ENCODE measurements around the gene SPATA16. TPM values are rescaled to one million over a fixed set of nuclear protein-coding genes. Genes with fewer than 3 reads are reported as not detected.

SPATA16 gene
- total and polyA plus RNA-seq, 7 donors = not detected

DNA sequence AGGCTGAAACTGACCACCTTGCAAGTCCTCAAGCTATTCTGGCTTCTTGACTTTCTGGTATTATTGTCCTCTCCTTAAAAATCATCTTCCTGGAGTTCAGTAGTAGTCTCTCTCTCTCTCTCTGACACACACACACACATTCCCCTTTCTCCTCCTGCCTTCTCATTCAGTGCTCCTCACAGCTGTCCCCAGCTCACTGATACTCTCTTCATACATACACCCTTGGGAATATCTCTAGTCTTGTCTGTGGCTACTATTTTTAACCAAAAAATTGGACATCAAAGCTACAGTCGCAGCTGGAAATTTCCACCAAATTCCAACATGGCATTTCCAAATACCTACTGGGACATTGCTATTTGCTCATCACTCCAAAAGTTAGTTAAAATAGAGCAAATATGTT lies 211.6 kb downstream of the SPATA16 start:
- Histone ChIP-seq H3K4me1 (no peaks in the 10 kb centered on the region), H3K36me3 (ENCODE audit: insufficient read depth in 1 of 2, low read depth in 1 of 2) (no peaks in the 10 kb centered on the region), H3K27ac (no peak overlapping the region), H3K4me3 (no peak overlapping the region), H3K9me3 (no peaks in the 10 kb centered on the region), H3K27me3 (ENCODE audit: insufficient read depth in 3 of 3, low read length in 2 of 3) (no peaks in the 10 kb centered on the region)
- DNase-seq = no peak
- TF ChIP-seq, protein P1, sequence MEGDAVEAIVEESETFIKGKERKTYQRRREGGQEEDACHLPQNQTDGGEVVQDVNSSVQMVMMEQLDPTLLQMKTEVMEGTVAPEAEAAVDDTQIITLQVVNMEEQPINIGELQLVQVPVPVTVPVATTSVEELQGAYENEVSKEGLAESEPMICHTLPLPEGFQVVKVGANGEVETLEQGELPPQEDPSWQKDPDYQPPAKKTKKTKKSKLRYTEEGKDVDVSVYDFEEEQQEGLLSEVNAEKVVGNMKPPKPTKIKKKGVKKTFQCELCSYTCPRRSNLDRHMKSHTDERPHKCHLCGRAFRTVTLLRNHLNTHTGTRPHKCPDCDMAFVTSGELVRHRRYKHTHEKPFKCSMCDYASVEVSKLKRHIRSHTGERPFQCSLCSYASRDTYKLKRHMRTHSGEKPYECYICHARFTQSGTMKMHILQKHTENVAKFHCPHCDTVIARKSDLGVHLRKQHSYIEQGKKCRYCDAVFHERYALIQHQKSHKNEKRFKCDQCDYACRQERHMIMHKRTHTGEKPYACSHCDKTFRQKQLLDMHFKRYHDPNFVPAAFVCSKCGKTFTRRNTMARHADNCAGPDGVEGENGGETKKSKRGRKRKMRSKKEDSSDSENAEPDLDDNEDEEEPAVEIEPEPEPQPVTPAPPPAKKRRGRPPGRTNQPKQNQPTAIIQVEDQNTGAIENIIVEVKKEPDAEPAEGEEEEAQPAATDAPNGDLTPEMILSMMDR (IDR thresholded peaks at IDR 0.05) = no peak
- intact Hi-C loops (cut with DNase I) = no loop called here
- no peak for ATAC-seq
- 15 to 21% (median 19%) methylated on average over 1 of the region's 1 CpG for WGBS, 3 donors

DNA sequence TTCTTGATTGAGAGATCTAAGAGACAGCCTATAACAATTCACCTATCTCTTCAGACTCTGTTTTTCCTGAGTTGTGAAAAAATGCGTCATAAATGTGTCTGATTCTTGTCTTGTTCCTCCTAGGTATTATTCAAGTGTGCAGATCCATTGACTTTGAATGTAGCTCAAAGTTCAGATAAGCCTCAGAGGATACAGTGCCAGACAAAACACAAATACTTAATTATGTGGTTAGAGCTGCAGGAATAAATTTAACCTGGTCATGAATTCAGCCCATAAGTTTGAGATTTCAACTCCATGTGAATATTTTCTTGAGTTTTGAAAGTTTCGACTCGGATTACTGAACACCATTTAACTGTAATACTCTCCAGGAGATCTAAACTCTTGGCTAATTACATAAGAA lies 216.5 kb downstream of the SPATA16 start:
- no peak overlapping the region for H3K4me3 ChIP-seq
- H3K9me3 ChIP-seq = no peaks in the 10 kb centered on the region
- TF ChIP-seq, protein P1 (IDR thresholded peaks at IDR 0.05) = no peak
- WGBS, 3 donors = 92 to 94% (median 93%) methylated on average over 3 of the region's 3 CpGs
- H3K27me3 ChIP-seq (ENCODE audit: insufficient read depth in 3 of 3, low read length in 2 of 3) = no peaks in the 10 kb centered on the region
- ATAC-seq (no peak), DNase-seq (no peak)
- H3K27ac ChIP-seq = no peak overlapping the region
- no peaks in the 10 kb centered on the region for H3K4me1 ChIP-seq
- no peaks in the 10 kb centered on the region for H3K36me3 ChIP-seq (ENCODE audit: insufficient read depth in 1 of 2, low read depth in 1 of 2)
- intact Hi-C loops (cut with DNase I) = no loop called here

DNA sequence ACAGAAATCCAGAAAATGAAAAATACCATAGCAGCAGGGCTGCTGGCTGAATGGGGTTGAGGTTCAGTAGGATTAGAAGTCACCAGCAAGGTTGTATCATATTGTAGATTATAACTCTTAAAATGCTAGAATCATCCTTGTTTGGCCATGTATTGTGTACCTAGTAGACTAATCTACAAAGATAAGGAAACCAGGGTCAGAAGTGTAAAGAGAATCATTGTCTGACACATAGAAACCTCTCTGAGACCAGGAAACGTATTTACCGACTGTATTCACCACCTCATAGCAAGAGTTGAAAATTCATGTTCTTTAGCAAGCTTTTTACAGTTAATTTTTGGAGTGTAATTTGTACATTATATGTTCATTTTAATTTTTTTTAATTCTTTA lies 221.7 kb downstream of the SPATA16 start:
- no peaks in the 10 kb centered on the region for H3K36me3 ChIP-seq (ENCODE audit: insufficient read depth in 1 of 2, low read depth in 1 of 2)
- no peaks in the 10 kb centered on the region for H3K9me3 ChIP-seq
- DNase-seq (no peak), ATAC-seq (no peak)
- H3K4me3 ChIP-seq = no peak overlapping the region
- no peak overlapping the region for H3K27ac ChIP-seq
- intact Hi-C loops (cut with DNase I) = no loop called here
- H3K27me3 ChIP-seq (ENCODE audit: insufficient read depth in 3 of 3, low read length in 2 of 3) = no peaks in the 10 kb centered on the region
- 90 to 93% (median 93%) methylated on average over 2 of the region's 2 CpGs for WGBS, 3 donors
- no peaks in the 10 kb centered on the region for H3K4me1 ChIP-seq
- TF ChIP-seq, protein P1 (IDR thresholded peaks at IDR 0.05) = no peak

DNA sequence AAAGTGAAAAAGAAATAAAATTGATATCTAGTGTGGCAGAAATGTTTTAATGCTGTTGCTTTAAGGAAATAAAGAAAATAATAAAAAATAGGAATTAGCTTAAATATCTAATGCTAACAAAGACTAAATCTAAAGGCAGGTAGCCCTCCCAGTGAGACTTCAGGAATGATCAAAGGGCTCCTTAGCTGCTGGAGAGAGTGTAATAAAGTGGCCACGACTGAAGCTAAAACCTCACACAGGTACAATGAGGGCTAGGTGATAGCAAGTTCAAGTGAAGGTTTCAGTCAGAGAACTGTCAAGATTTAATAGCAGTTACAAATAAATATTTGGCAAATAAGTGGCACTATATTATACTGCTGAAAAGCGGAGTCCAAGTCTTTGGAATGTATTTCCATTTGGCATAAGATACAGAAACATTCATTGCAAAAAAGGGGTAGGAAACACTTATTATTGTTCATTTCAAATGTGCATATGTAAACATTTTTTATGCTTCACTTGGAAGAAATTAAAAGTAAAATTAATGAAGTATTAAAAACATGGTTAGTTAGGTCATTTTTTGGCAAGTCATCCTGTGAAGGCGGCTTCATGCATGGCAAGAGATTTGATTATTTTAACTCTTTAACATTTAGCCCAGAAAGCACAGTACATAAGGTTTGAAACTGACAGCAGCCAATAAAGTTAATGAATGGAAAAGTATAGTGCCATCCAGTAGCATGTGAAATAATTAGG lies 222.3 kb downstream of the SPATA16 start:
- no peak overlapping the region for H3K27ac ChIP-seq
- H3K4me1 ChIP-seq = no peaks in the 10 kb centered on the region
- intact Hi-C loops (cut with DNase I) = no loop called here
- no peaks in the 10 kb centered on the region for H3K9me3 ChIP-seq
- H3K4me3 ChIP-seq = no peak overlapping the region
- no peaks in the 10 kb centered on the region for H3K36me3 ChIP-seq (ENCODE audit: insufficient read depth in 1 of 2, low read depth in 1 of 2)
- H3K27me3 ChIP-seq (ENCODE audit: insufficient read depth in 3 of 3, low read length in 2 of 3) = no peaks in the 10 kb centered on the region
- 27 to 47% (median 34%) methylated on average over 3 of the region's 3 CpGs for WGBS, 3 donors
- DNase-seq = no peak
- no peak for ATAC-seq
- TF ChIP-seq, protein P1 (IDR thresholded peaks at IDR 0.05) = no peak

DNA sequence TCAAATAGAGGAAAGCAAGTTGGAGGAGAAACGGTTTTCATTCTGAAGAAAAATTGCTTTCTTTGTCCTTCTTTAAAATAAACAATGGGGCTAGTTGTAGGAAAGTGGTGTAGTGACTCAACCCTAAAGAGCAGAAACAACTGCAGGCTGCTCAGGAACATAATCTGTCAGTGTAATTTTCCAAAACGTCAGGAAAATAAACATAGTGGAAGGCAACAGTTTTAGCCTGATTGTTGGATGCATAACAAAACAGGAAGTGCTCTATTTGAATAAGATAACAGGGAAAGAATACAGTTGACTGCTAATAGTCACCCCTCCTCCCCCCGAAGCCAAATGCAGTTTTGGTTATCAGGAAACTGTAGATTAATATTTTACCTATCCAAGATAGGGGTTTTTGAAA lies 222.9 kb downstream of the SPATA16 start:
- DNase-seq = no peak
- no peak overlapping the region for H3K27ac ChIP-seq
- no peak overlapping the region for H3K4me3 ChIP-seq
- intact Hi-C loops (cut with DNase I) = no loop called here
- H3K9me3 ChIP-seq = no peaks in the 10 kb centered on the region
- no peaks in the 10 kb centered on the region for H3K27me3 ChIP-seq (ENCODE audit: insufficient read depth in 3 of 3, low read length in 2 of 3)
- TF ChIP-seq, protein P1 (IDR thresholded peaks at IDR 0.05) = no peak
- no peaks in the 10 kb centered on the region for H3K4me1 ChIP-seq
- no peaks in the 10 kb centered on the region for H3K36me3 ChIP-seq (ENCODE audit: insufficient read depth in 1 of 2, low read depth in 1 of 2)
- 11 to 24% (median 16%) methylated on average over 3 of the region's 3 CpGs for WGBS, 3 donors
- ATAC-seq = no peak
